Right kidney (tissue), 9 donors: ENCODE results near the gene CD200R1L.
"Not testable (repeated sequence)": the region's sequence is repeated elsewhere in the genome, so short reads cannot be mapped to it uniquely, and the experiment has no call there.

ENCODE experiments used
- DNase-seq: peaks from one replicate; pipeline ENCODE4 v3.0.0-alpha.2; 2016
- long read RNA-seq, 8 donors: transcript quantifications; one replicate each; lab custom pipeline, GENCODE V29; 2026

Gene CD200R1L
- long read RNA-seq, donor 1: 0 reads
- long read RNA-seq, donor 2: 0 reads
- long read RNA-seq, donor 3: 0 reads
- long read RNA-seq, donor 4: 0 reads
- long read RNA-seq, donor 5: 0 reads
- long read RNA-seq, donor 6: 0 reads
- long read RNA-seq, donor 7: 0 reads
- long read RNA-seq, donor 8: 0 reads

- no peak for DNase-seq
Measured at GRCh38 chr3:112846764-112847163, at the start of gene CD200R1L. CD200R1L (minus strand) TSS chr3:112846864; CDS start chr3:112829367, 17,497 bp downstream.

- no peak for DNase-seq
Measured at GRCh38 chr3:112894258-112894657, 47.6 kb upstream of the CD200R1L start.

- DNase-seq: no peak
Measured at GRCh38 chr3:112889357-112889756, 42.7 kb upstream of the CD200R1L start.

- DNase-seq: no peak
Measured at GRCh38 chr3:112888381-112889085, 41.9 kb upstream of the CD200R1L start.

GRCh38 chr3:112884678-112885290 is 38.1 kb upstream of the CD200R1L start:
- DNase-seq: no peak

- DNase-seq: no peak
Measured at GRCh38 chr3:112881891-112882290, 35.2 kb upstream of the CD200R1L start.

GRCh38 chr3:112875561-112875960 is 28.9 kb upstream of the CD200R1L start:
- DNase-seq: no peak

GRCh38 chr3:112874725-112875124 is 28.1 kb upstream of the CD200R1L start:
- no peak for DNase-seq

- no peak for DNase-seq
Measured at GRCh38 chr3:112873632-112874031, 27.0 kb upstream of the CD200R1L start.

GRCh38 chr3:112871735-112872134 is 25.1 kb upstream of the CD200R1L start:
- no peak for DNase-seq

- no peak for DNase-seq
Measured at GRCh38 chr3:112865757-112866156, 19.1 kb upstream of the CD200R1L start.

- DNase-seq: no peak
Measured at GRCh38 chr3:112860898-112861297, 14.2 kb upstream of the CD200R1L start.

GRCh38 chr3:112858410-112859069 is 11.9 kb upstream of the CD200R1L start:
- DNase-seq: no peak

- no peak for DNase-seq
Measured at GRCh38 chr3:112857526-112857925, 10.9 kb upstream of the CD200R1L start.

GRCh38 chr3:112856537-112856936 is 9.9 kb upstream of the CD200R1L start:
- no peak for DNase-seq

- no peak for DNase-seq
Measured at GRCh38 chr3:112855883-112856282, 9.2 kb upstream of the CD200R1L start.

GRCh38 chr3:112855074-112855473 is 8.4 kb upstream of the CD200R1L start:
- not testable (repeated sequence) for DNase-seq

GRCh38 chr3:112848196-112848595 is 1.5 kb upstream of the CD200R1L start:
- no peak for DNase-seq

- DNase-seq: no peak
Measured at GRCh38 chr3:112847692-112848091, 1.0 kb upstream of the CD200R1L start.

- DNase-seq: no peak
Measured at GRCh38 chr3:112845772-112846171, 892 bp downstream of the CD200R1L start.

GRCh38 chr3:112829046-112829445 is 17.6 kb downstream of the CD200R1L start:
- no peak for DNase-seq

- no peak for DNase-seq
Measured at GRCh38 chr3:112822064-112823055, 24.3 kb downstream of the CD200R1L start.
